HEK293 (cell line): ENCODE measurements around the gene RFNG.

Experiments
- BCL11B ChIP-seq: fragments of 450-650 bp; formaldehyde crosslinking; IDR thresholded peaks from 2 replicates; pipeline ENCODE4 v1.5.1; 2016; ENCODE audit warnings: low read depth, missing biosample characterization, missing genetic modification characterization
- CTCF ChIP-seq: fragments of 450-650 bp; formaldehyde crosslinking; IDR thresholded peaks from 2 replicates; pipeline ENCODE4 v1.5.1; 2016; ENCODE audit warnings: missing biosample characterization, missing genetic modification characterization
- REST ChIP-seq: fragments of 450-650 bp; formaldehyde crosslinking; IDR thresholded peaks from 2 replicates; pipeline ENCODE4 v1.5.1; 2016; ENCODE audit warnings: missing biosample characterization, missing genetic modification characterization
- YY1 ChIP-seq: fragments of 450-650 bp; formaldehyde crosslinking; IDR thresholded peaks from 2 replicates; pipeline ENCODE4 v1.5.1; 2018; ENCODE audit warnings: missing biosample characterization, missing genetic modification characterization
- ZNF148 ChIP-seq: fragments of 450-650 bp; formaldehyde crosslinking; IDR thresholded peaks from 2 replicates; pipeline ENCODE4 v1.5.0; 2017; ENCODE audit warnings: missing biosample characterization, missing genetic modification characterization, borderline replicate concordance
- ZNF221 ChIP-seq: fragments of 450-650 bp; formaldehyde crosslinking; IDR thresholded peaks from 2 replicates; pipeline ENCODE4 v1.5.1; 2017; ENCODE audit warnings: missing biosample characterization, missing genetic modification characterization, borderline replicate concordance
- ZNF24 ChIP-seq: fragments of 450-650 bp; formaldehyde crosslinking; IDR thresholded peaks from 2 replicates; pipeline ENCODE4 v1.5.1; 2016; ENCODE audit warnings: missing biosample characterization, missing genetic modification characterization
- ZNF280C ChIP-seq: fragments of 450-650 bp; formaldehyde crosslinking; IDR thresholded peaks from 2 replicates; pipeline ENCODE4 v1.5.1; 2016; ENCODE audit warnings: missing biosample characterization, missing genetic modification characterization
- ZNF747 ChIP-seq: fragments of 450-650 bp; formaldehyde crosslinking; IDR thresholded peaks from 2 replicates; pipeline ENCODE4 v1.5.1; 2016; ENCODE audit warnings: missing biosample characterization, missing genetic modification characterization

- no peak for TF ChIP-seq YY1 (tag by site-specific recombination)
- no peak for TF ChIP-seq CTCF
- no peak for TF ChIP-seq BCL11B
- TF ChIP-seq ZNF747 (tag by site-specific recombination): no peak
- TF ChIP-seq ZNF221 (tag by site-specific recombination): no peak
- TF ChIP-seq ZNF280C (tag by site-specific recombination): no peak
- TF ChIP-seq ZNF24 (tag by site-specific recombination): no peak
- no peak for TF ChIP-seq REST (tag by site-specific recombination)
- TF ChIP-seq ZNF148 (tag by site-specific recombination): no peak
These were observed 1.4 kb downstream of the RFNG start for GRCh38 chr17:82050152-82050760.
